OCI-LY1 (cell line): Measurements from ENCODE around the gene MRC2.
"Not testable (repeated sequence)": the region's sequence is repeated elsewhere in the genome, so short reads cannot be mapped to it uniquely, and the experiment has no call there.

Experiments
- H2AFZ ChIP-seq: fragments of 200-600 bp; sonication (generic), shearing (Covaris generic); 2 replicates; pipeline ENCODE4 v1.6.0; 2014; ENCODE audit warnings: antibody characterized with exemption, mild to moderate bottlenecking, low read length
- H3F3A ChIP-seq: fragments of 200-600 bp; sonication (generic), shearing (Covaris generic); 2 replicates; pipeline ENCODE4 v1.6.0; 2014; ENCODE audit warnings: mild to moderate bottlenecking, antibody characterized with exemption, low read length, moderate library complexity; ENCODE audit not compliant: insufficient read depth
- H3K27ac ChIP-seq: fragments of 200-600 bp; sonication (generic); 2 replicates; pipeline ENCODE4 v1.5.1; 2014; ENCODE audit warnings: low read length, mixed run types, mild to moderate bottlenecking, low read depth; ENCODE audit not compliant: poor library complexity, severe bottlenecking
- H3K27me3 ChIP-seq: fragments of 200-600 bp; sonication (generic); 2 replicates; pipeline ENCODE4 v1.6.0; 2014; ENCODE audit warnings: antibody characterized with exemption, mild to moderate bottlenecking, low read length, moderate library complexity; ENCODE audit not compliant: insufficient read depth
- H3K36me3 ChIP-seq: fragments of 200-600 bp; sonication (generic); 2 replicates; pipeline ENCODE4 v1.6.1; 2014; ENCODE audit warnings: mild to moderate bottlenecking, antibody characterized with exemption, low read length, moderate library complexity, mixed read lengths; ENCODE audit not compliant: insufficient read depth
- H3K4me1 ChIP-seq: fragments of 200-600 bp; sonication (generic); 2 replicates; pipeline ENCODE4 v1.5.1; 2014; ENCODE audit warnings: mild to moderate bottlenecking, low read length, moderate library complexity; ENCODE audit not compliant: insufficient read depth, severe bottlenecking
- H3K4me2 ChIP-seq: fragments of 200-600 bp; sonication (generic), shearing (Covaris generic); 2 replicates; pipeline ENCODE4 v1.6.1; 2014; ENCODE audit warnings: low read length
- H3K4me3 ChIP-seq: fragments of 200-600 bp; sonication (generic); 2 replicates; pipeline ENCODE4 v1.5.1; 2014; ENCODE audit warnings: low read length, low read depth, mild to moderate bottlenecking, mixed read lengths; ENCODE audit not compliant: poor library complexity, severe bottlenecking
- H3K79me2 ChIP-seq: fragments of 200-600 bp; shearing (Covaris generic); 2 replicates; pipeline ENCODE4 v1.6.1; 2016; ENCODE audit warnings: mixed run types, low read length, mixed read lengths; ENCODE audit not compliant: insufficient read depth
- H3K9ac ChIP-seq: fragments of 200-600 bp; sonication (generic), shearing (Covaris generic); 2 replicates; pipeline ENCODE4 v1.6.1; 2014; ENCODE audit warnings: mild to moderate bottlenecking, low read length, mixed read lengths
- H3K9me2 ChIP-seq: fragments of 200-600 bp; sonication (generic), shearing (Covaris generic); 2 replicates; pipeline ENCODE4 v1.6.1; 2014; ENCODE audit warnings: low read depth, mild to moderate bottlenecking, low read length, mixed read lengths
- H3K9me3 ChIP-seq: fragments of 200-600 bp; shearing (Covaris generic); 2 replicates; pipeline ENCODE4 v1.6.1; 2014; ENCODE audit warnings: low read length, mixed read lengths
- H4K20me1 ChIP-seq: fragments of 200-600 bp; sonication (generic), shearing (Covaris generic); 2 replicates; pipeline ENCODE4 v1.6.0; 2016; ENCODE audit warnings: mild to moderate bottlenecking, low read length; ENCODE audit not compliant: insufficient read depth
- CTCF ChIP-seq: fragments of 200-600 bp; sonication (generic), shearing (Covaris generic); IDR thresholded peaks from 2 replicates; pipeline ENCODE4 v1.5.1; 2017; ENCODE audit warnings: mild to moderate bottlenecking, antibody characterized with exemption, low read length, moderate library complexity, mixed read lengths
- EZH2 ChIP-seq: fragments of 200-600 bp; sonication (generic), shearing (Covaris generic); IDR thresholded peaks from 2 replicates; pipeline ENCODE4 v1.8.0; 2017; ENCODE audit warnings: borderline replicate concordance, mixed run types, mild to moderate bottlenecking, antibody characterized with exemption, low read length, moderate library complexity, mixed read lengths

MRC2 gene

GRCh38 chr17:62693616-62694409 is 66.3 kb downstream of the MRC2 start:
- H3K4me3 ChIP-seq = no peak overlapping the region
- TF ChIP-seq EZH2 (no peak), CTCF (no peak)

GRCh38 chr17:62695093-62695738 is 67.7 kb downstream of the MRC2 start:
- not testable (repeated sequence) for H3F3A ChIP-seq, H3K4me2 ChIP-seq

More at GRCh38 chr17:62693616-62694409, 66.3 kb downstream of the MRC2 start:
- Histone ChIP-seq H4K20me1 (no peaks in the 10 kb centered on the region), H3F3A (no peaks in the 10 kb centered on the region), H3K27me3 (no peaks in the 10 kb centered on the region), H3K79me2 (no peaks in the 10 kb centered on the region), H3K9ac (no peak overlapping the region), H3K4me1 (no peaks in the 10 kb centered on the region), H3K4me2 (no peak overlapping the region), H3K9me3 (no peaks in the 10 kb centered on the region), H3K9me2 (no peaks in the 10 kb centered on the region), H3K27ac (no peak overlapping the region), H3K36me3 (no peaks in the 10 kb centered on the region), H2AFZ (no peak overlapping the region)

DNA sequence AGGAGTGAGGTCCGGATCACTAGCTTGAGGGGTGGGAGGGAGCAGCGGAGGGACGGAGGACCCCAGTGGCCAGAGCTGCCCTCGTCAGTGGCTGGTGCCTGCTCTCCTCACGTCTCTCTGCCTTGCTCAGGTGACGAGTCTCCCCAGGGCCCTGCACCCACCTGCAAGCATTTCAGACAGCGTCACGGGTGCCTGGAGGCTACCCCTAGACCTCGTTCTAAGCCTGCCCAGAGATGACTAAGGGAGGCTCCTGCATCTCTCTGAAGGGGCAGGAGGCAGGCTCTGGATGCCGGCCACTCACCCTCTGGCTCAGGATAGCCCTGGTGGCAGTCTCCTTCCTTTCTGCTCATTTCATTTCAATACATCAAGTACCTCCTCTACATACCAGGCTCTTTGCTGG is 68.8 kb downstream of the MRC2 start:
- H3K27me3 ChIP-seq = no peaks in the 10 kb centered on the region
- H3K9me3 ChIP-seq = no peaks in the 10 kb centered on the region
- H3K79me2 ChIP-seq = no peaks in the 10 kb centered on the region
- H3K9me2 ChIP-seq = no peaks in the 10 kb centered on the region
- H3K9ac ChIP-seq = no peak overlapping the region
- no peaks in the 10 kb centered on the region for H3F3A ChIP-seq
- H2AFZ ChIP-seq = no peak overlapping the region
- H3K4me2 ChIP-seq = no peak overlapping the region
- no peaks in the 10 kb centered on the region for H3K4me1 ChIP-seq
- no peaks in the 10 kb centered on the region for H3K36me3 ChIP-seq
- no peak for TF ChIP-seq CTCF
- no peak for TF ChIP-seq EZH2
- no peak overlapping the region for H3K27ac ChIP-seq
- no peak overlapping the region for H3K4me3 ChIP-seq
- no peaks in the 10 kb centered on the region for H4K20me1 ChIP-seq

More at GRCh38 chr17:62695093-62695738, 67.7 kb downstream of the MRC2 start:
- not testable (repeated sequence) for H3K27ac ChIP-seq, H3K9ac ChIP-seq, H3K27me3 ChIP-seq, H2AFZ ChIP-seq, H3K36me3 ChIP-seq, H4K20me1 ChIP-seq, H3K79me2 ChIP-seq, H3K4me1 ChIP-seq, H3K4me3 ChIP-seq, H3K9me2 ChIP-seq, H3K9me3 ChIP-seq
